BLaER1 treated with 17β-estradiol and CSF1 and Interleukin-3, amounts not matched to agents 10 nM and 100 nM (cell line): ENCODE measurements around the gene BNIP5.

Experiments used
- H3K27ac ChIP-seq, 11 experiments: shearing (Covaris generic); formaldehyde crosslinking; 2 replicates each; pipeline ENCODE4 v1.8.1; 2022
- H3K27me3 ChIP-seq, 11 experiments: shearing (Covaris generic); formaldehyde crosslinking; 2 replicates each; pipeline ENCODE4 v1.8.1; 2022
- H3K36me3 ChIP-seq, 11 experiments: shearing (Covaris generic); formaldehyde crosslinking; 2 replicates each; pipeline ENCODE4 v1.8.1; 2022
- H3K4me1 ChIP-seq, 10 experiments: shearing (Covaris generic); formaldehyde crosslinking; 2 replicates each; pipeline ENCODE4 v1.8.1; 2022
- H3K4me2 ChIP-seq, 11 experiments: shearing (Covaris generic); formaldehyde crosslinking; 2 replicates each; pipeline ENCODE4 v1.8.1; 2022
- H3K4me3 ChIP-seq, 10 experiments: shearing (Covaris generic); formaldehyde crosslinking; 2 replicates each; pipeline ENCODE4 v1.8.1; 2022
- H3K9ac ChIP-seq, 11 experiments: shearing (Covaris generic); formaldehyde crosslinking; 2 replicates each; pipeline ENCODE4 v1.8.1; 2022
- H3K9me3 ChIP-seq, 11 experiments: shearing (Covaris generic); formaldehyde crosslinking; replicated peaks in 1 of 11; 2 replicates each; pipeline ENCODE4 v1.8.1; 2022
- H4K20me1 ChIP-seq, 11 experiments: shearing (Covaris generic); formaldehyde crosslinking; 2 replicates each; pipeline ENCODE4 v1.8.1; 2022
- Cebpa-rat ChIP-seq, 11 experiments: shearing (Covaris generic); IDR thresholded peaks; 2 replicates each; pipeline ENCODE4 v1.8.1; 2022

Gene BNIP5, protein sequence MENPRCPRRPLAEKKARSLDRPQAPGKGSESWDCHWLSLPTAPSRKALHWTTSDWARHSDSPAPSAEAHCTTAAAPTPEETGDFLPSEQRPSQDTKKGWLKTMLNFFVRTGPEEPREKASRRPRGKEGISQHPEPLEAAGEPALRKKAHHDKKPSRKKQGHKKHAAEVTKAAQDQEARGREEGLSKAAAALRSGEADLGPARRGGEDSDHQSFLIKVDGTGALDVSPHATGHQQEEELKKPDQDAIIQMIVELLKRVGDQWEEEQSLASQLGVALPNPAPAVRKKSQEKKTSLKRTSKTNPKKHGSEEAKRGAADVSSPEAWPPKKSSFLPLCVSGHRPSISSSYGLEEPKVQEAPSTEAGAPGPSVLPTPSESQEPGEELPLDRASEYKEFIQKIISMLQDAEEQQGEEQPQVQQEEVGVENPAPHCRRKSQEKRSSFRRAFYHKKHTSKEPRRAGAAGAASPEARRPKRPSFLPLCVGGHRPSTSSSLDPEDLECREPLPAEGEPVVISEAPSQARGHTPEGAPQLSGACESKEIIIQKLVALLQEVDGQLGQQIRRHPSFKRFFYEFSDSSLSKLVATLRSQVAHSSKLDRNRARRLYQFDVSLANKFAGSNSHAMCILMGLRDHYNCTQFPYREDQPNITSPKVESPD

DNA sequence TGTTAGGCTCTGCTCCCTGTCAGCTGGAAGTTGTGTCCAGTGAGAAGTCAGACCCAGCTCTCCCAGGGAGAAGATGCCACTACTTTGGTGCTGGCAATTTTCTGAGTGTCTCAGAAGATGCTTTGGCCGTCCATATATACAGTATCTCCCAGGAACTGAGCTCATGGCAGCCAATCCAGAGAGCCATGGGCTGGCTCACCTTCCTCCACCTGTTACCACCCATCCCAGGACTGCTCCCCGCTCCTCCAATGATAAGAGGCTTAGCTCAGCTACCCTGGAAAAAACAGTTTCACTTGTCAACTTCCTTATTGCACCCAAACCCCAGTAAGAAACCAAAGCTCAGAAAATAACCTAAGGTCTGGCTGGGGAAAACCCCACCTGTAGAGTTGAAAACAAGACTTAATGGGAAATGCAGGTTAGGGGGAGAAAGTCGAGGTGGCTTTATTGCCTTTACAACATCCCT, at the start of gene BNIP5:
Gene BNIP5 (minus strand): TSS at position 110 of the 463 bp plus-strand sequence. CDS start 6,198 bp downstream, outside the sequence.
- peak within 1 kb of the TSS in 7 of 11 experiments; percentile 4 to 46 (median 22); a peak in 9 of 22 replicates for H3K4me2 ChIP-seq
- H3K36me3 ChIP-seq = no peaks in the 10 kb centered on the region
- no peaks in the 10 kb centered on the region for H3K9me3 ChIP-seq
- H3K9ac ChIP-seq = no peak within 1 kb of the TSS
- TF ChIP-seq Cebpa-rat (IDR thresholded peaks at IDR 0.05) = no peak
- no peak within 1 kb of the TSS for H3K27ac ChIP-seq
- H3K4me3 ChIP-seq = no peak within 1 kb of the TSS
- peaks cover 32 to 86% (median 67%) of the 10 kb centered on the region in 10 experiments for H3K4me1 ChIP-seq
- no peaks in the 10 kb centered on the region for H3K27me3 ChIP-seq
- H4K20me1 ChIP-seq = no peaks in the 10 kb centered on the region

DNA sequence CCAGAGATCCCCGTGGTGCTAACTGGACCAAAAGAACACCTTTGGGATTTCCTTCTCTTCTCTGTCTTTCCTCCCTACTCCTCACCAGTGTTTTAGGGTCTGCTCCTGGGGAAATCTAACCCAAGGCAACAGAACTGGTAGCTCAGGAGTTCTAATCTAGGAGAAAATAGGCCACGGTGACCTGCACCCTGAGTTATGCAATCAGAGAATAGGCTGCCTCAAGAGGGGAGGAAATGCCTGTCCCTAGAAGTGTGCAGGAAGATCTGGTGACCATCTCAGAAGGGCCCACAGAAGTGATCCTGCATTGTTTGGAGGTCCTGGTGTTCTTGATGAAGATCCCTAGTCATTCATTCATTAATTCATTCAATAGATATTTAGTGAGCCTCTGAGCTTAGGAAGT, 47.4 kb upstream of the BNIP5 start:
- Histone ChIP-seq H3K9ac (no peak overlapping the region), H3K4me1 (peaks cover 21 to 41% (median 24%) of the 10 kb centered on the region in 10 experiments)
- TF ChIP-seq Cebpa-rat (IDR thresholded peaks at IDR 0.05) = 0 out of 22 replicates have a peak, but pooled peaks of 1 of the 11 experiments have one; percentile 12

GRCh38 chr6:36383606-36384005, 46.9 kb upstream of the BNIP5 start:
- H4K20me1 ChIP-seq = peaks cover 0 to 15% (median 8%) of the 10 kb centered on the region in 11 experiments; a peak in 8 of 22 replicates
- no peaks in the 10 kb centered on the region for H3K9me3 ChIP-seq
- no peak overlapping the region for H3K27ac ChIP-seq
- H3K27me3 ChIP-seq = peaks cover 35 to 40% (median 38%) of the 10 kb centered on the region in 11 experiments
- H3K36me3 ChIP-seq = no peaks in the 10 kb centered on the region
- H3K4me3 ChIP-seq = no peak overlapping the region
- peak overlapping the region in 5 of 11 experiments; percentile 6 to 33 (median 21); a peak in 5 of 22 replicates for H3K4me2 ChIP-seq
- no peak overlapping the region for H3K9ac ChIP-seq
- peaks cover 21 to 41% (median 24%) of the 10 kb centered on the region in 10 experiments for H3K4me1 ChIP-seq
- TF ChIP-seq Cebpa-rat (IDR thresholded peaks at IDR 0.05) = no peak

More for the DNA sequence above, 47.4 kb upstream of the BNIP5 start:
- Histone ChIP-seq H3K9me3 (no peaks in the 10 kb centered on the region), H3K36me3 (no peaks in the 10 kb centered on the region), H3K4me3 (no peak overlapping the region), H3K27ac (no peak overlapping the region), H3K27me3 (peaks cover 40 to 45% (median 42%) of the 10 kb centered on the region in 11 experiments), H4K20me1 (peaks cover 0 to 16% (median 8%) of the 10 kb centered on the region in 11 experiments; a peak in 8 of 22 replicates), H3K4me2 (peak overlapping the region in 5 of 11 experiments; percentile 6 to 33 (median 21); a peak in 4 of 22 replicates)

DNA sequence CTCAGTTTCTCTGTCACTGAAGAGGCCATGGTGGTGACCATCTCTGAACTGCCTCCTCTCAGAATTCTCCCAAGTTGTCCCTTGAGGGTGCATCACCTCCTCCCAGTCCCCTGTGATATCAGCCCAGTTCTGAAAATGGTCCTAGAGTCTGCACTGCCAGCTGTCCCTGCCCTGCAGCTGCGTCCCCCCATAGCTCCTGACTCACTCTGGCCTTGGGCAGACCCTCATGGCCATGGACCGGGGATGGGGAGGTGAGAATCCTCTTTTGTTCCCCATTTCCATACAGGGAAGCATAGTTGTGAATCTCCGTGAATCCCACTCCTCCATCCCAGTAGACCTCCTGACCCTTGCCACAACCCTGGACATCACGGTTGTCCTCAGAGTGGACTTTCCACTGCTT, 46.3 kb upstream of the BNIP5 start:
- TF ChIP-seq Cebpa-rat (IDR thresholded peaks at IDR 0.05) = no peak
- H4K20me1 ChIP-seq = peaks cover 0 to 12% (median 5%) of the 10 kb centered on the region in 11 experiments; a peak in 8 of 22 replicates
- no peak overlapping the region for H3K27ac ChIP-seq
- no peaks in the 10 kb centered on the region for H3K9me3 ChIP-seq
- H3K27me3 ChIP-seq = peaks cover 29 to 33% (median 31%) of the 10 kb centered on the region in 11 experiments
- H3K4me3 ChIP-seq = no peak overlapping the region
- peaks cover 18 to 39% (median 22%) of the 10 kb centered on the region in 10 experiments for H3K4me1 ChIP-seq
- H3K36me3 ChIP-seq = no peaks in the 10 kb centered on the region
- H3K4me2 ChIP-seq = 0 out of 22 replicates have a peak overlapping the region, but pooled peaks of 2 of the 11 experiments have one; percentile 8 to 14
- no peak overlapping the region for H3K9ac ChIP-seq

DNA sequence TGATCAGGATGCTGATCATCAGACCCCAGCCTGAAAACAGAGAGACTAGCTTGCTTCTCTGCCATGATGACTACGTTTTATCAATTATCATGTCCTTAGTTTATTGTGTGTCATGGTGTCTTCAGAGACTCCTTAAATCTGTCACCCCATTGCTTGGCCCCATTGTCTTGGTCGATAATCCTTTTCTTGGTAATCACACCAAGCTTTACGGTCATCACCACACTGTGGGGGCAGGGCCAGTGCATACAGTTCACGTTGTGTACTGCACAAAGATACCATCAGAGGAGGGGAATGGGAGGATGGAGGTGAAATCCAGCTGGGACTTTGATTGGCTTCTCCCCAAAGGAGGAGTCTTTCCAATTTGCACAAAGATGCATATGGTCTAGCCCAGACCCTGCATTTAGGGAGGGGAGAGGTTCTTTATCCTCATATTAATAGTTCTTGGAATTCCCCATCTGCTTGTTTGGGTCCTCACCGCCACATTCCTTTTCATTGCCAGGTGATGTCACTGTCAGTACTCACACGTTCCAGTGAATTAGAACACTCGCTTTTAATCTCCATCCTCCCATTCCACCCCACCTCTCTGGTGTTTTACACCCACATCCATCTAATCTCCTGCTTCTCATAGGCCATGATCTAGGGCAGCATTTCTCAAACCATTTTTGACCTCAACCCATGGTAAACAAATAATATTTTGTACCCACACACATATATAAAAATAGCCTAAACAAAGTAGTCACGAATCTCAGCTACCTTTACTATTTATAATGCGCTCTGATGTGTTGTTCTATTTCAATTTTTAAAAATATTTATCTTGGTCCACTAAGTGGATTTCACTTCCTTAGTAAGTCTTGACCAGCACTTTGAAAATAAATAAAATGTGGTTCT, 45.1 kb upstream of the BNIP5 start:
- Histone ChIP-seq H4K20me1 (no peaks in the 10 kb centered on the region; a peak in 1 of 22 replicates), H3K4me2 (no peak overlapping the region), H3K27ac (no peak overlapping the region), H3K27me3 (peaks cover 16 to 21% (median 19%) of the 10 kb centered on the region in 11 experiments), H3K9ac (no peak overlapping the region), H3K36me3 (no peaks in the 10 kb centered on the region), H3K4me3 (no peak overlapping the region), H3K9me3 (no peaks in the 10 kb centered on the region), H3K4me1 (peaks cover 6 to 26% (median 10%) of the 10 kb centered on the region in 10 experiments)
- no peak for TF ChIP-seq Cebpa-rat (IDR thresholded peaks at IDR 0.05)

DNA sequence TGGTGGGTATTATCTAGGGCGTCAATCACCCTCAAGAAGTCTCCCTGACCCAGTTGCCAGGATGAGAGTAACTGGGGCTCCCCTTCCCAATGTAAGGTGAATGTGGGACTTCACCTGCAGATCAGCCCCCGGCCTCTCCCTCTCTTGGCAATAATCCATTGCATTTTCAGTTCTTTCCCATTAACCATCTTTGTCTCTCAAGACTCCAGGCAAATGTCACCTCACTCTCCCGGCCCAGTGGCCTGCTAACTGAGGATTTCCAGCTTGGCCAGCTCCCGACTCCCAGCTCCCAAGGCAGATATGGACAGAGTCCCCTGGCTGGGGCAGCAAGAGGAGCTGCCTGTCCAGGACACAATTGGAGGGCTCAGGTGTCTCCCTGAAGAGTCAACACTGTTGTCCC, 43.5 kb upstream of the BNIP5 start:
- Histone ChIP-seq H3K27me3 (peaks cover under 1 to 5% (median 3%) of the 10 kb centered on the region in 11 experiments; a peak in 18 of 22 replicates), H3K4me2 (no peak overlapping the region), H3K9me3 (no peaks in the 10 kb centered on the region), H3K36me3 (no peaks in the 10 kb centered on the region), H3K9ac (no peak overlapping the region), H4K20me1 (no peaks in the 10 kb centered on the region), H3K4me1 (peaks cover 0 to 20% (median 7%) of the 10 kb centered on the region in 10 experiments; a peak in 9 of 20 replicates), H3K27ac (no peak overlapping the region), H3K4me3 (no peak overlapping the region)
- no peak for TF ChIP-seq Cebpa-rat (IDR thresholded peaks at IDR 0.05)

- Histone ChIP-seq H3K4me1 (peaks cover 0 to 17% (median 4%) of the 10 kb centered on the region in 10 experiments; a peak in 9 of 20 replicates), H3K4me2 (no peak overlapping the region)
- TF ChIP-seq Cebpa-rat (IDR thresholded peaks at IDR 0.05) = no peak
Observed at GRCh38 chr6:36378936-36379335, 42.2 kb upstream of the BNIP5 start.

DNA sequence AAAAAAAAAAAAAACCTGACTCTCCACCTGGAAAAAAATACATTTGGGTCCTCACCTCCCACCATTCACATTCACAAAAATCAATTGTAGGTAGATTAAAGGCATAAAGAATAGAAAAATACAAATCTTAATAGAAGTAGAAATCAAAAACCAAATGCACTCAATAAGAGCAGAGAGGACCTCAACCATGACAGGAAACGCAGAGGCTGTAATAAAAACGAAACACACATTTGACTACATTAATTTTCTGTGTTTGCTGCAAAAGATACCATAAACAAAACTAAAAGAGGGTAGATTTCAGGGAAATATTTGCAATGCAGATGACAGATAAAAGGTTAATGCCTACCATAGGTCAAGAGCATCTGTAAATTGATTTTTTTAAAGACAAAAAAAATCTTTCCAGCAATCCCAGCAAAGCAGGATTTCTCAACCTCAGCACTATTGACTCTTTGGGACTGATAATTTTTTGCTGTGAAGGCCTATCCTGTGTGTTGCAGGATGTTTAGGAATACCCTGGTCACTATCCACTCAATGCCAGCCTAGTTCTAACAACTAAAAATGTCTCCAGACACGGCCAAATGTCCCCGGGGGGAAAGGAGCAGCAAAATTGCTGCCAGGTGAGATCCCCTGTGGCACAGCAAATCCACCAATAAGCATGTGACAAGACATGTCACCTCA, 41.7 kb upstream of the BNIP5 start:
- H4K20me1 ChIP-seq = no peaks in the 10 kb centered on the region
- H3K4me2 ChIP-seq = no peak overlapping the region
- no peaks in the 10 kb centered on the region for H3K27me3 ChIP-seq
- TF ChIP-seq Cebpa-rat (IDR thresholded peaks at IDR 0.05) = no peak
- H3K9ac ChIP-seq = no peak overlapping the region
- H3K4me3 ChIP-seq = no peak overlapping the region
- no peak overlapping the region for H3K27ac ChIP-seq
- H3K4me1 ChIP-seq = peaks cover 0 to 11% (median 2%) of the 10 kb centered on the region in 10 experiments; a peak in 7 of 20 replicates
- no peaks in the 10 kb centered on the region for H3K9me3 ChIP-seq
- no peaks in the 10 kb centered on the region for H3K36me3 ChIP-seq

More at GRCh38 chr6:36378936-36379335, 42.2 kb upstream of the BNIP5 start:
- H3K9me3 ChIP-seq = no peaks in the 10 kb centered on the region
- H3K36me3 ChIP-seq = no peaks in the 10 kb centered on the region
- H3K4me3 ChIP-seq = no peak overlapping the region
- no peaks in the 10 kb centered on the region for H4K20me1 ChIP-seq
- H3K27ac ChIP-seq = no peak overlapping the region
- no peak overlapping the region for H3K9ac ChIP-seq
- no peaks in the 10 kb centered on the region; a peak in 1 of 22 replicates for H3K27me3 ChIP-seq
